ENCODE results near the gene TXNDC8. TPM values are rescaled to one million over a fixed set of nuclear protein-coding genes. Genes with fewer than 3 reads are reported as not detected.

TXNDC8 gene
- total and polyA plus RNA-seq, 2 experiments from 2014 or later, result not detected

DNA sequence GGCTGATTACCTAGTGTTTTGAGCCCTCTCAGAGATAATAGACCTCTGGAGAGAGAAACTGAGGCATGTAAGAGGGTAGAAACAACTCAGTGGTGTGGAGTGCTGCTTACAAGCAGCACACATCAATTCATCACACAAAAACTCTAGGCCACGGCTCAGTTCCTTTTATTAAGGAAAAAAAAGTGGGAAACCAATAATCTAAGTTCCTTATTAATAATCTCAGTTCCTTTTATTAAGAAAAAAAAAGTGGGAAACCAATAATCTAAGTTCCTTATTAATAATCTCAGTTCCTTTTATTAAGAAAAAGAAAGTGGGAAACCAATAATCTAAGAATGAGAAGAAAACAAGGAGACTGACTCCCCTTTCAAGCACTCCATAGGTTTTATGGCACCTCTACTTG is 28.0 kb downstream of the TXNDC8 start:
- Histone ChIP-seq H4K20me1 (replicated peaks; ENCODE audit: insufficient read depth) (no peaks in the 10 kb centered on the region), H3F3A (replicated peaks; ENCODE audit: low read depth) (no peaks in the 10 kb centered on the region), H3K9me2 (ENCODE audit: insufficient read depth) (peaks cover 11% of the 10 kb centered on the region; the same call in 1 of the 2 replicates), H3K4me1 (ENCODE audit: insufficient read depth) (peaks cover 8% of the 10 kb centered on the region; the same call in 1 of the 2 replicates), H3K4me2 (no peak overlapping the region), H3K27ac (ENCODE audit: low read depth) (no peak overlapping the region), H3K79me2 (replicated peaks; ENCODE audit: insufficient read depth) (no peaks in the 10 kb centered on the region), H3K4me3 (no peak overlapping the region), H2AFZ (no peak overlapping the region), H3K27me3 (ENCODE audit: insufficient read depth) (no peaks in the 10 kb centered on the region), H3K36me3 (ENCODE audit: insufficient read depth) (0 out of 2 replicates have a peak, but pooled peaks cover 4% of the 10 kb centered on the region)
- no peaks in the 10 kb centered on the region for H3K27me3 Mint-ChIP-seq (ENCODE audit: insufficient read depth, low read depth, poor library complexity)
- TF ChIP-seq ZNF331 (CRISPR knock-in tag; IDR thresholded peaks at IDR 0.05; ENCODE audit: low read depth) (no peak), CREB1 (CRISPR knock-in tag; IDR thresholded peaks at IDR 0.05; ENCODE audit: low read depth) (no peak), NANOG (IDR thresholded peaks at IDR 0.05; ENCODE audit: borderline replicate concordance) (no peak), STAT1 (IDR thresholded peaks at IDR 0.05; ENCODE audit: unreplicated experiment) (no peak), ZNF114 (CRISPR knock-in tag; IDR thresholded peaks at IDR 0.05) (no peak), POLR2AphosphoS5 (IDR thresholded peaks at IDR 0.05; ENCODE audit: low read depth) (no peak)
- TF ChIP-seq, protein P1, sequence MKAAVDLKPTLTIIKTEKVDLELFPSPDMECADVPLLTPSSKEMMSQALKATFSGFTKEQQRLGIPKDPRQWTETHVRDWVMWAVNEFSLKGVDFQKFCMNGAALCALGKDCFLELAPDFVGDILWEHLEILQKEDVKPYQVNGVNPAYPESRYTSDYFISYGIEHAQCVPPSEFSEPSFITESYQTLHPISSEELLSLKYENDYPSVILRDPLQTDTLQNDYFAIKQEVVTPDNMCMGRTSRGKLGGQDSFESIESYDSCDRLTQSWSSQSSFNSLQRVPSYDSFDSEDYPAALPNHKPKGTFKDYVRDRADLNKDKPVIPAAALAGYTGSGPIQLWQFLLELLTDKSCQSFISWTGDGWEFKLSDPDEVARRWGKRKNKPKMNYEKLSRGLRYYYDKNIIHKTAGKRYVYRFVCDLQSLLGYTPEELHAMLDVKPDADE (IDR thresholded peaks at IDR 0.05), result no peak
- TF ChIP-seq, protein P2, sequence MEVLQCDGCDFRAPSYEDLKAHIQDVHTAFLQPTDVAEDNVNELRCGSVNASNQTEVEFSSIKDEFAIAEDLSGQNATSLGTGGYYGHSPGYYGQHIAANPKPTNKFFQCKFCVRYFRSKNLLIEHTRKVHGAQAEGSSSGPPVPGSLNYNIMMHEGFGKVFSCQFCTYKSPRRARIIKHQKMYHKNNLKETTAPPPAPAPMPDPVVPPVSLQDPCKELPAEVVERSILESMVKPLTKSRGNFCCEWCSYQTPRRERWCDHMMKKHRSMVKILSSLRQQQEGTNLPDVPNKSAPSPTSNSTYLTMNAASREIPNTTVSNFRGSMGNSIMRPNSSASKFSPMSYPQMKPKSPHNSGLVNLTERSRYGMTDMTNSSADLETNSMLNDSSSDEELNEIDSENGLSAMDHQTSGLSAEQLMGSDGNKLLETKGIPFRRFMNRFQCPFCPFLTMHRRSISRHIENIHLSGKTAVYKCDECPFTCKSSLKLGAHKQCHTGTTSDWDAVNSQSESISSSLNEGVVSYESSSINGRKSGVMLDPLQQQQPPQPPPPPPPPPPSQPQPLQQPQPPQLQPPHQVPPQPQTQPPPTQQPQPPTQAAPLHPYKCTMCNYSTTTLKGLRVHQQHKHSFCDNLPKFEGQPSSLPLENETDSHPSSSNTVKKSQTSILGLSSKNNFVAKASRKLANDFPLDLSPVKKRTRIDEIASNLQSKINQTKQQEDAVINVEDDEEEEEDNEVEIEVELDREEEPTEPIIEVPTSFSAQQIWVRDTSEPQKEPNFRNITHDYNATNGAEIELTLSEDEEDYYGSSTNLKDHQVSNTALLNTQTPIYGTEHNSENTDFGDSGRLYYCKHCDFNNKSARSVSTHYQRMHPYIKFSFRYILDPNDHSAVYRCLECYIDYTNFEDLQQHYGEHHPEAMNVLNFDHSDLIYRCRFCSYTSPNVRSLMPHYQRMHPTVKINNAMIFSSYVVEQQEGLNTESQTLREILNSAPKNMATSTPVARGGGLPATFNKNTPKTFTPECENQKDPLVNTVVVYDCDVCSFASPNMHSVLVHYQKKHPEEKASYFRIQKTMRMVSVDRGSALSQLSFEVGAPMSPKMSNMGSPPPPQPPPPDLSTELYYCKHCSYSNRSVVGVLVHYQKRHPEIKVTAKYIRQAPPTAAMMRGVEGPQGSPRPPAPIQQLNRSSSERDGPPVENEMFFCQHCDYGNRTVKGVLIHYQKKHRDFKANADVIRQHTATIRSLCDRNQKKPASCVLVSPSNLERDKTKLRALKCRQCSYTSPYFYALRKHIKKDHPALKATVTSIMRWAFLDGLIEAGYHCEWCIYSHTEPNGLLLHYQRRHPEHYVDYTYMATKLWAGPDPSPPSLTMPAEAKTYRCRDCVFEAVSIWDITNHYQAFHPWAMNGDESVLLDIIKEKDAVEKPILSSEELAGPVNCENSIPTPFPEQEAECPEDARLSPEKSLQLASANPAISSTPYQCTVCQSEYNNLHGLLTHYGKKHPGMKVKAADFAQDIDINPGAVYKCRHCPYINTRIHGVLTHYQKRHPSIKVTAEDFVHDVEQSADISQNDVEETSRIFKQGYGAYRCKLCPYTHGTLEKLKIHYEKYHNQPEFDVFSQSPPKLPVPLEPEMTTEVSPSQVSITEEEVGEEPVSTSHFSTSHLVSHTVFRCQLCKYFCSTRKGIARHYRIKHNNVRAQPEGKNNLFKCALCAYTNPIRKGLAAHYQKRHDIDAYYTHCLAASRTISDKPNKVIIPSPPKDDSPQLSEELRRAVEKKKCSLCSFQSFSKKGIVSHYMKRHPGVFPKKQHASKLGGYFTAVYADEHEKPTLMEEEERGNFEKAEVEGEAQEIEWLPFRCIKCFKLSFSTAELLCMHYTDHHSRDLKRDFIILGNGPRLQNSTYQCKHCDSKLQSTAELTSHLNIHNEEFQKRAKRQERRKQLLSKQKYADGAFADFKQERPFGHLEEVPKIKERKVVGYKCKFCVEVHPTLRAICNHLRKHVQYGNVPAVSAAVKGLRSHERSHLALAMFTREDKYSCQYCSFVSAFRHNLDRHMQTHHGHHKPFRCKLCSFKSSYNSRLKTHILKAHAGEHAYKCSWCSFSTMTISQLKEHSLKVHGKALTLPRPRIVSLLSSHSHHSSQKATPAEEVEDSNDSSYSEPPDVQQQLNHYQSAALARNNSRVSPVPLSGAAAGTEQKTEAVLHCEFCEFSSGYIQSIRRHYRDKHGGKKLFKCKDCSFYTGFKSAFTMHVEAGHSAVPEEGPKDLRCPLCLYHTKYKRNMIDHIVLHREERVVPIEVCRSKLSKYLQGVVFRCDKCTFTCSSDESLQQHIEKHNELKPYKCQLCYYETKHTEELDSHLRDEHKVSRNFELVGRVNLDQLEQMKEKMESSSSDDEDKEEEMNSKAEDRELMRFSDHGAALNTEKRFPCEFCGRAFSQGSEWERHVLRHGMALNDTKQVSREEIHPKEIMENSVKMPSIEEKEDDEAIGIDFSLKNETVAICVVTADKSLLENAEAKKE (CRISPR knock-in tag; IDR thresholded peaks at IDR 0.05), result no peak
- TF ChIP-seq, protein P3, sequence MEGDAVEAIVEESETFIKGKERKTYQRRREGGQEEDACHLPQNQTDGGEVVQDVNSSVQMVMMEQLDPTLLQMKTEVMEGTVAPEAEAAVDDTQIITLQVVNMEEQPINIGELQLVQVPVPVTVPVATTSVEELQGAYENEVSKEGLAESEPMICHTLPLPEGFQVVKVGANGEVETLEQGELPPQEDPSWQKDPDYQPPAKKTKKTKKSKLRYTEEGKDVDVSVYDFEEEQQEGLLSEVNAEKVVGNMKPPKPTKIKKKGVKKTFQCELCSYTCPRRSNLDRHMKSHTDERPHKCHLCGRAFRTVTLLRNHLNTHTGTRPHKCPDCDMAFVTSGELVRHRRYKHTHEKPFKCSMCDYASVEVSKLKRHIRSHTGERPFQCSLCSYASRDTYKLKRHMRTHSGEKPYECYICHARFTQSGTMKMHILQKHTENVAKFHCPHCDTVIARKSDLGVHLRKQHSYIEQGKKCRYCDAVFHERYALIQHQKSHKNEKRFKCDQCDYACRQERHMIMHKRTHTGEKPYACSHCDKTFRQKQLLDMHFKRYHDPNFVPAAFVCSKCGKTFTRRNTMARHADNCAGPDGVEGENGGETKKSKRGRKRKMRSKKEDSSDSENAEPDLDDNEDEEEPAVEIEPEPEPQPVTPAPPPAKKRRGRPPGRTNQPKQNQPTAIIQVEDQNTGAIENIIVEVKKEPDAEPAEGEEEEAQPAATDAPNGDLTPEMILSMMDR (conservative IDR thresholded peaks at IDR 0.05; ENCODE audit: low read depth in 2 of 2), result no peak
- TF ChIP-seq, protein P4, sequence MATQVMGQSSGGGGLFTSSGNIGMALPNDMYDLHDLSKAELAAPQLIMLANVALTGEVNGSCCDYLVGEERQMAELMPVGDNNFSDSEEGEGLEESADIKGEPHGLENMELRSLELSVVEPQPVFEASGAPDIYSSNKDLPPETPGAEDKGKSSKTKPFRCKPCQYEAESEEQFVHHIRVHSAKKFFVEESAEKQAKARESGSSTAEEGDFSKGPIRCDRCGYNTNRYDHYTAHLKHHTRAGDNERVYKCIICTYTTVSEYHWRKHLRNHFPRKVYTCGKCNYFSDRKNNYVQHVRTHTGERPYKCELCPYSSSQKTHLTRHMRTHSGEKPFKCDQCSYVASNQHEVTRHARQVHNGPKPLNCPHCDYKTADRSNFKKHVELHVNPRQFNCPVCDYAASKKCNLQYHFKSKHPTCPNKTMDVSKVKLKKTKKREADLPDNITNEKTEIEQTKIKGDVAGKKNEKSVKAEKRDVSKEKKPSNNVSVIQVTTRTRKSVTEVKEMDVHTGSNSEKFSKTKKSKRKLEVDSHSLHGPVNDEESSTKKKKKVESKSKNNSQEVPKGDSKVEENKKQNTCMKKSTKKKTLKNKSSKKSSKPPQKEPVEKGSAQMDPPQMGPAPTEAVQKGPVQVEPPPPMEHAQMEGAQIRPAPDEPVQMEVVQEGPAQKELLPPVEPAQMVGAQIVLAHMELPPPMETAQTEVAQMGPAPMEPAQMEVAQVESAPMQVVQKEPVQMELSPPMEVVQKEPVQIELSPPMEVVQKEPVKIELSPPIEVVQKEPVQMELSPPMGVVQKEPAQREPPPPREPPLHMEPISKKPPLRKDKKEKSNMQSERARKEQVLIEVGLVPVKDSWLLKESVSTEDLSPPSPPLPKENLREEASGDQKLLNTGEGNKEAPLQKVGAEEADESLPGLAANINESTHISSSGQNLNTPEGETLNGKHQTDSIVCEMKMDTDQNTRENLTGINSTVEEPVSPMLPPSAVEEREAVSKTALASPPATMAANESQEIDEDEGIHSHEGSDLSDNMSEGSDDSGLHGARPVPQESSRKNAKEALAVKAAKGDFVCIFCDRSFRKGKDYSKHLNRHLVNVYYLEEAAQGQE (IDR thresholded peaks at IDR 0.05; ENCODE audit: unreplicated experiment), result no peak
- peaks cover 14% of the 10 kb centered on the region for H3K4me1 Mint-ChIP-seq
- peaks cover 7% of the 10 kb centered on the region; the same call in 1 of the 3 replicates for H3K36me3 Mint-ChIP-seq (ENCODE audit: low read depth)
- peaks cover 21% of the 10 kb centered on the region; the same call in 2 of the 3 replicates for H3K9me3 Mint-ChIP-seq
- H3K4me3 Mint-ChIP-seq, result no peak overlapping the region
- H3K27ac Mint-ChIP-seq, result no peak overlapping the region
- ATAC-seq, result no peak
- no peak for DNase-seq (ENCODE audit: low spot score)
